ENCODE measurements around the gene TRIP12.
"Not testable (repeated sequence)": the region's sequence is repeated elsewhere in the genome, so short reads cannot be mapped to it uniquely, and the experiment has no call there.

The TRIP12 gene

GRCh38 chr2:229836847-229837246 lies 85.0 kb downstream of the TRIP12 start:
- Histone ChIP-seq H3K9me3 (ENCODE audit: control insufficient read depth, low read length) (no peaks in the 10 kb centered on the region), H3K4me1 (ENCODE audit: control insufficient read depth, insufficient read depth, low read length) (no peaks in the 10 kb centered on the region), H3K36me3 (ENCODE audit: control insufficient read depth, insufficient read depth, low read length) (peaks cover 5% of the 10 kb centered on the region), H3K27ac (ENCODE audit: insufficient read depth, low read depth, low read length, poor library complexity, severe bottlenecking) (no peak overlapping the region), H3K27me3 (ENCODE audit: control insufficient read depth, insufficient read depth, low read length, poor library complexity, severe bottlenecking) (no peaks in the 10 kb centered on the region), H3K4me3 (ENCODE audit: insufficient read depth, low read depth, low read length) (no peak overlapping the region)
- WGBS, 2 experiments: 83 to 88% methylated on average over 7 of the region's 7 CpGs

GRCh38 chr2:229835596-229836283 lies 86.1 kb downstream of the TRIP12 start:
- Histone ChIP-seq H3K4me1 (ENCODE audit: control insufficient read depth, insufficient read depth, low read length) (no peaks in the 10 kb centered on the region), H3K27me3 (ENCODE audit: control insufficient read depth, insufficient read depth, low read length, poor library complexity, severe bottlenecking) (no peaks in the 10 kb centered on the region), H3K9me3 (ENCODE audit: control insufficient read depth, low read length) (no peaks in the 10 kb centered on the region), H3K36me3 (ENCODE audit: control insufficient read depth, insufficient read depth, low read length) (peaks cover 5% of the 10 kb centered on the region), H3K4me3 (ENCODE audit: insufficient read depth, low read depth, low read length) (no peak overlapping the region), H3K27ac (ENCODE audit: insufficient read depth, low read depth, low read length, poor library complexity, severe bottlenecking) (no peak overlapping the region)
- WGBS, 2 experiments: 91 to 100% methylated on average over 1 to 2 of the region's 3 CpGs

GRCh38 chr2:229834368-229834767 lies 87.4 kb downstream of the TRIP12 start:
- not testable (repeated sequence) for H3K36me3 ChIP-seq (ENCODE audit: control insufficient read depth, insufficient read depth, low read length); H3K27ac ChIP-seq (ENCODE audit: insufficient read depth, low read depth, low read length, poor library complexity, severe bottlenecking); H3K9me3 ChIP-seq (ENCODE audit: control insufficient read depth, low read length); H3K4me3 ChIP-seq (ENCODE audit: insufficient read depth, low read depth, low read length); H3K4me1 ChIP-seq (ENCODE audit: control insufficient read depth, insufficient read depth, low read length); H3K27me3 ChIP-seq (ENCODE audit: control insufficient read depth, insufficient read depth, low read length, poor library complexity, severe bottlenecking)
- WGBS, 2 experiments: 89% methylated on average over 4 of the region's 4 CpGs

- no peaks in the 10 kb centered on the region for H3K27me3 ChIP-seq (ENCODE audit: control insufficient read depth, insufficient read depth, low read length, poor library complexity, severe bottlenecking)
- H3K4me3 ChIP-seq (ENCODE audit: insufficient read depth, low read depth, low read length): no peak overlapping the region
- H3K36me3 ChIP-seq (ENCODE audit: control insufficient read depth, insufficient read depth, low read length): no peaks in the 10 kb centered on the region
- no peaks in the 10 kb centered on the region for H3K4me1 ChIP-seq (ENCODE audit: control insufficient read depth, insufficient read depth, low read length)
- WGBS, 2 experiments: 88 to 100% methylated on average over 1 to 2 of the region's 2 CpGs
- no peak overlapping the region for H3K27ac ChIP-seq (ENCODE audit: insufficient read depth, low read depth, low read length, poor library complexity, severe bottlenecking)
- no peaks in the 10 kb centered on the region for H3K9me3 ChIP-seq (ENCODE audit: control insufficient read depth, low read length)
These were observed 89.3 kb downstream of the TRIP12 start for GRCh38 chr2:229832510-229832898.

GRCh38 chr2:229831805-229832509 lies 89.9 kb downstream of the TRIP12 start:
- H3K4me3 ChIP-seq (ENCODE audit: insufficient read depth, low read depth, low read length): no peak overlapping the region
- no peaks in the 10 kb centered on the region for H3K9me3 ChIP-seq (ENCODE audit: control insufficient read depth, low read length)
- WGBS, 2 experiments: 96 to 100% methylated on average over 3 of the region's 3 CpGs
- H3K36me3 ChIP-seq (ENCODE audit: control insufficient read depth, insufficient read depth, low read length): no peaks in the 10 kb centered on the region
- H3K27ac ChIP-seq (ENCODE audit: insufficient read depth, low read depth, low read length, poor library complexity, severe bottlenecking): no peak overlapping the region
- H3K27me3 ChIP-seq (ENCODE audit: control insufficient read depth, insufficient read depth, low read length, poor library complexity, severe bottlenecking): no peaks in the 10 kb centered on the region
- no peaks in the 10 kb centered on the region for H3K4me1 ChIP-seq (ENCODE audit: control insufficient read depth, insufficient read depth, low read length)

GRCh38 chr2:229825476-229825875 lies 96.3 kb downstream of the TRIP12 start:
- no peaks in the 10 kb centered on the region for H3K27me3 ChIP-seq (ENCODE audit: control insufficient read depth, insufficient read depth, low read length, poor library complexity, severe bottlenecking)
- H3K27ac ChIP-seq (ENCODE audit: insufficient read depth, low read depth, low read length, poor library complexity, severe bottlenecking): no peak overlapping the region
- no peaks in the 10 kb centered on the region for H3K9me3 ChIP-seq (ENCODE audit: control insufficient read depth, low read length)
- no peaks in the 10 kb centered on the region for H3K4me1 ChIP-seq (ENCODE audit: control insufficient read depth, insufficient read depth, low read length)
- no peaks in the 10 kb centered on the region for H3K36me3 ChIP-seq (ENCODE audit: control insufficient read depth, insufficient read depth, low read length)
- 75 to 80% methylated on average over 1 of the region's 1 CpG for WGBS, 2 experiments
- no peak overlapping the region for H3K4me3 ChIP-seq (ENCODE audit: insufficient read depth, low read depth, low read length)

GRCh38 chr2:229821316-229821715 lies 100.5 kb downstream of the TRIP12 start:
- peaks cover 6% of the 10 kb centered on the region for H3K36me3 ChIP-seq (ENCODE audit: control insufficient read depth, insufficient read depth, low read length)
- no peak overlapping the region for H3K4me3 ChIP-seq (ENCODE audit: insufficient read depth, low read depth, low read length)
- H3K9me3 ChIP-seq (ENCODE audit: control insufficient read depth, low read length): no peaks in the 10 kb centered on the region
- H3K27me3 ChIP-seq (ENCODE audit: control insufficient read depth, insufficient read depth, low read length, poor library complexity, severe bottlenecking): no peaks in the 10 kb centered on the region
- H3K27ac ChIP-seq (ENCODE audit: insufficient read depth, low read depth, low read length, poor library complexity, severe bottlenecking): no peak overlapping the region
- 86 to 98% methylated on average over 3 of the region's 3 CpGs for WGBS, 2 experiments
- no peaks in the 10 kb centered on the region for H3K4me1 ChIP-seq (ENCODE audit: control insufficient read depth, insufficient read depth, low read length)

GRCh38 chr2:229818230-229818629 lies 103.6 kb downstream of the TRIP12 start:
- no peaks in the 10 kb centered on the region for H3K4me1 ChIP-seq (ENCODE audit: control insufficient read depth, insufficient read depth, low read length)
- H3K27me3 ChIP-seq (ENCODE audit: control insufficient read depth, insufficient read depth, low read length, poor library complexity, severe bottlenecking): no peaks in the 10 kb centered on the region

GRCh38 chr2:229815858-229816257 lies 106.0 kb downstream of the TRIP12 start:
- no peaks in the 10 kb centered on the region for H3K4me1 ChIP-seq (ENCODE audit: control insufficient read depth, insufficient read depth, low read length)
- peaks cover 10% of the 10 kb centered on the region for H3K36me3 ChIP-seq (ENCODE audit: control insufficient read depth, insufficient read depth, low read length)
- no peaks in the 10 kb centered on the region for H3K27me3 ChIP-seq (ENCODE audit: control insufficient read depth, insufficient read depth, low read length, poor library complexity, severe bottlenecking)
- no peak overlapping the region for H3K4me3 ChIP-seq (ENCODE audit: insufficient read depth, low read depth, low read length)
- no peaks in the 10 kb centered on the region for H3K9me3 ChIP-seq (ENCODE audit: control insufficient read depth, low read length)
- WGBS, 2 experiments: 100% methylated on average over 1 of the region's 1 CpG
- no peak overlapping the region for H3K27ac ChIP-seq (ENCODE audit: insufficient read depth, low read depth, low read length, poor library complexity, severe bottlenecking)

More at GRCh38 chr2:229818230-229818629, 103.6 kb downstream of the TRIP12 start:
- WGBS, 2 experiments: 94% methylated on average over 2 to 3 of the region's 3 CpGs
- Histone ChIP-seq H3K9me3 (ENCODE audit: control insufficient read depth, low read length) (no peaks in the 10 kb centered on the region), H3K4me3 (ENCODE audit: insufficient read depth, low read depth, low read length) (no peak overlapping the region), H3K27ac (ENCODE audit: insufficient read depth, low read depth, low read length, poor library complexity, severe bottlenecking) (no peak overlapping the region), H3K36me3 (ENCODE audit: control insufficient read depth, insufficient read depth, low read length) (peaks cover 10% of the 10 kb centered on the region)

GRCh38 chr2:229815342-229815741 lies 106.5 kb downstream of the TRIP12 start:
- no peaks in the 10 kb centered on the region for H3K27me3 ChIP-seq (ENCODE audit: control insufficient read depth, insufficient read depth, low read length, poor library complexity, severe bottlenecking)
- WGBS, 2 experiments: 89 to 96% methylated on average over 4 of the region's 4 CpGs
- peaks cover 10% of the 10 kb centered on the region for H3K36me3 ChIP-seq (ENCODE audit: control insufficient read depth, insufficient read depth, low read length)
- H3K4me1 ChIP-seq (ENCODE audit: control insufficient read depth, insufficient read depth, low read length): no peaks in the 10 kb centered on the region
- no peaks in the 10 kb centered on the region for H3K9me3 ChIP-seq (ENCODE audit: control insufficient read depth, low read length)
- no peak overlapping the region for H3K27ac ChIP-seq (ENCODE audit: insufficient read depth, low read depth, low read length, poor library complexity, severe bottlenecking)
- H3K4me3 ChIP-seq (ENCODE audit: insufficient read depth, low read depth, low read length): no peak overlapping the region

Data from ectodermal cell (in vitro differentiated cells).